G401.6 (cell line): ENCODE data around the gene FOXI1.
"Not testable (repeated sequence)": the region's sequence is repeated elsewhere in the genome, so short reads cannot be mapped to it uniquely, and the experiment has no call there.

ENCODE experiments used
- FAIRE-seq: peaks from 2 replicates; lab custom pipeline; 2012; peaks lifted over from hg19 to GRCh38; lab: Jason Lieb, UNC

Gene FOXI1

GRCh38 chr5:170131235-170131634 is 25.5 kb downstream of the FOXI1 start:
- FAIRE-seq: no peak

- FAIRE-seq: no peak
Observed at GRCh38 chr5:170132269-170132975, 26.7 kb downstream of the FOXI1 start.

- no peak for FAIRE-seq
Observed at GRCh38 chr5:170132976-170133448, 27.3 kb downstream of the FOXI1 start.

- FAIRE-seq: no peak
Observed at GRCh38 chr5:170135796-170136490, 30.2 kb downstream of the FOXI1 start.

- FAIRE-seq: no peak
Observed at GRCh38 chr5:170136506-170136905, 30.8 kb downstream of the FOXI1 start.

GRCh38 chr5:170137694-170138214 is 32.1 kb downstream of the FOXI1 start:
- FAIRE-seq: no peak

GRCh38 chr5:170138273-170138672 is 32.6 kb downstream of the FOXI1 start:
- FAIRE-seq: no peak

GRCh38 chr5:170139786-170140335 is 34.2 kb downstream of the FOXI1 start:
- no peak for FAIRE-seq

- not testable (repeated sequence) for FAIRE-seq
Observed at GRCh38 chr5:170141196-170141595, 35.5 kb downstream of the FOXI1 start.

GRCh38 chr5:170141636-170142035 is 35.9 kb downstream of the FOXI1 start:
- no peak for FAIRE-seq

GRCh38 chr5:170142196-170142595 is 36.5 kb downstream of the FOXI1 start:
- no peak for FAIRE-seq

GRCh38 chr5:170143091-170143490 is 37.4 kb downstream of the FOXI1 start:
- FAIRE-seq: no peak

GRCh38 chr5:170143710-170144109 is 38.0 kb downstream of the FOXI1 start:
- no peak for FAIRE-seq

GRCh38 chr5:170144286-170145023 is 38.8 kb downstream of the FOXI1 start:
- FAIRE-seq: no peak

GRCh38 chr5:170145462-170145861 is 39.8 kb downstream of the FOXI1 start:
- FAIRE-seq: no peak

GRCh38 chr5:170147051-170147752 is 41.5 kb downstream of the FOXI1 start:
- no peak for FAIRE-seq

GRCh38 chr5:170147753-170148264 is 42.1 kb downstream of the FOXI1 start:
- FAIRE-seq: no peak

GRCh38 chr5:170148430-170149205 is 42.9 kb downstream of the FOXI1 start:
- FAIRE-seq: no peak

GRCh38 chr5:170149206-170149515 is 43.5 kb downstream of the FOXI1 start:
- no peak for FAIRE-seq

GRCh38 chr5:170150713-170151096 is 45.0 kb downstream of the FOXI1 start:
- FAIRE-seq: no peak
